HG03097 (cell line): ENCODE data around the gene TUBA3E.
"Not testable (repeated sequence)": the region's sequence is repeated elsewhere in the genome, so short reads cannot be mapped to it uniquely, and the experiment has no call there.

Source experiments
- ATAC-seq: cut with Tn5 transposase; IDR thresholded peaks from one replicate; pipeline ENCODE4 v1.9.1; 2021; ENCODE audit not compliant: unreplicated experiment, low FRiP score

The TUBA3E gene

DNA sequence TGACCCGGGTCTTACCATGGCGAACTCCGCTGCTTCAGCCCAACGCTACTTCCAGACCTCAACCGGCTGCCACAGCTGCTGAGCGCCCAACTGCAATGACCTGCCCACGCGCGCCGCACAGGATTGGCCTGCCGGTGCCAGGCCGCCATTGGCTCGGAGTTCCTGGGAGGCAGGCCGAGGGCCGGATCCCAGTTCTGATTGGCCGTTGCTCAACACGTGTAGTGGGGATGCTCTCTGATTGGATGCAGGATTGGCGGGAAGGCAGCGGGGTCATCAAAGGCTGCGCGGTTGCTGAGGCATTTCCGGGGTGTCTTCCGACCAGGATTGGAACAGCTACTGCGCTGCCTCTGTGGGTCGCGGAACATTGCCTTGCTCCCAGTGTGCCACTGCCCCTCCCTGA is at the start of gene TUBA3E:
Gene TUBA3E, minus strand, starts transcription at position 97 of the 400 bp plus-strand sequence. Its CDS starts 79 bp downstream, at position 18.
- ATAC-seq, result no peak

DNA sequence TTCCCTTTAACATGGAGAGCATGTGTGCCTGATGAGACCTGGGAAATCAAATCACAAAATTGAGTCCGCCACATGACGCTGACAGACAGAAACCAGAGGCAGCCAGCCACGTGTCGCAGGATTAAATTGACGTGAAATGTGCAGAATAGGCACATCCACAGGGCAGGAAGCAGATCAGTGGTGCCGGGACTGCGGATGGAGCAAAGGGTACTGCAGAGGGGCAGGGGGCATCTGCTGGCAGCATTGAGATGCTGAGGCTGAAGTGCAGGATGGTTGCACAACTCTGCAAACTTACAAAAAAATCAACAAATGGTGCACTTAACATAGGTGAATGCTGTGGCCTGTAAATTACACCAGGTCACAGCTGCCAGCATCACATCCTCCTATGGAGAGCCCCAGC is 48.2 kb upstream of the TUBA3E start:
- ATAC-seq, result no peak

DNA sequence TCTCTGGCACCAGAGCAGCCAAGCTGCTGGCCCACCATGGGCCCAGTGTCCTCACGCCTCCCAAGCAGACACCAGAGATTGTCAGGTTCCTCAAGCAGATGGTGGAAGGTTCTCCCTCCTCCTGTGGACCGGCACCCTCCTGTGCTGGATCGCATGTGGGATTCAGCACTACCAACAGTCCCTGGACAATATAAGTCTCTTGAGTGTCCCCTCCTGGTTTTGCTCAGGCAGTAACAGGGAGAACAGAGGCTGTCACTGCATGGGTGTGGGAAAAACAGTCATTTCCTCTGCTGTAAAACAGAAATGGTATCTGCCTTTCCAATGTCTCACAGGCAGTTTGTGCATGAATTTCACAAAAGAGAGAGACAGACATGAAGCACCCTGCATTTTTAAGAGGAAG is 47.7 kb upstream of the TUBA3E start:
- no peak for ATAC-seq

DNA sequence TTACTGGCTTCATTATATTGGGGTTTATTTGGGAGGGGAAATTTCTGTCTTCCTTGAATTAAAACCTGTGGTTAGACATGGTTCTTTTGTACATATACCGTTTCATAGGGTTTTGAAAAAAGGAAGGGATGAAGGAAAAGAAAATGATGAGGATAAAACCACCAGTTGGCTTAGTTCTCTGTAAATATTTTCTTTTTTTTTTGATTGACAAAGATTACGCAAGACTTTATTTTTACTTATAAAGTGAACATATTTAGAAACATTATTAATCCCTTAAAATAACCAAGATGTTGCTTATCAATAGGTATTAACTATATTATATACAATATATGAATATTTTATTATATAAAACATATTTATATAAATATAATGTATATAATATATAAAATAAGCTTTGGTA is 45.1 kb upstream of the TUBA3E start:
- ATAC-seq, result no peak

DNA sequence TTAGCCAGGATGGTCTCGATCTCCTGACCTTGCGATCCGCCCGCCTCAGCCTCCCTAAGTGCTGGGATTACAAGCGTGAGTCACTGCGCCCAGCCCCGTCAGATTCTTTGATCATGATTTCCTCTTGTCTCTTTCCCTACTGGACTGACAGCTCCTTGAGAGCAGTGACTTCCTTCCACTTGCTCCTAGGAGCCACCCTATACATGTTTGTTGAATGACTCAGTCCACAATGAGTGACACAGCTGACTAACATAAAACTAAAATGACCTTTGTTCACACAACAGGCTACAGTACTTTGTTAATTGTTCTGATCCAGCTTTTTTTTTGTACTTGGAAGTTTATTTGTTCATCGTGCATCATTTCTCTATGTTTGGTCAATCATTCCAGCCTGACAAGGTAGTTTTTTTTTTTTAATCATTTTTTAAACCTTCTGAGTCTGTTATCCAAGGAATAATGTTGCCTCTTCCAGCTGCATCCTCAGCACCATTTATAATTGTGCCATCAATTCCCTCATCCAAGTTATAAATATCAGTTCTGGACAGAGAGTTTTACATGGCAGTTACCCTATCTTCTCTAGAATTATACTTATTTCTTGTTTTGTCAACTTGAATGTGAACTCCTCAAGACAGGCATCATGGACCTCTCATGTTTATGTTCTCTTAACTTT is 42.9 kb upstream of the TUBA3E start:
- no peak for ATAC-seq

DNA sequence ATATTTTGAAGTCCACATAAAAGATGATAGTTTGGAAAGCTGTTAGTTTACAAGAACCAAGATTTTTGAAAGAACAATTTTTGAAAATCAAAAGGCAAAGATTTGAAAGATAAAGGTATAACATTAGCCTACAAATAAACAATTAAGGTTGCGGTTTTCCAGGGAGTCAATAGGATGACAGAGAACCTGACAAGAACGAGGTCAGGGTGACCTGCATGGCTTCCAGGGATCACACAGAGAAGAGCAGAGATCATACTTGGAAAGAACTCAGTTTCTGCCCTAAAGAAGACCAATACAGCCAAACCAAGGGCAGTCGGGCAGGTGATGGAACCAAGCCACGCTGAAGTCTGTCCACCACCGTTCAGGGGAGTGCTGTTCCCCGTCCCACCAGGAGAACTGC is 41.3 kb upstream of the TUBA3E start:
- not testable (repeated sequence) for ATAC-seq

DNA sequence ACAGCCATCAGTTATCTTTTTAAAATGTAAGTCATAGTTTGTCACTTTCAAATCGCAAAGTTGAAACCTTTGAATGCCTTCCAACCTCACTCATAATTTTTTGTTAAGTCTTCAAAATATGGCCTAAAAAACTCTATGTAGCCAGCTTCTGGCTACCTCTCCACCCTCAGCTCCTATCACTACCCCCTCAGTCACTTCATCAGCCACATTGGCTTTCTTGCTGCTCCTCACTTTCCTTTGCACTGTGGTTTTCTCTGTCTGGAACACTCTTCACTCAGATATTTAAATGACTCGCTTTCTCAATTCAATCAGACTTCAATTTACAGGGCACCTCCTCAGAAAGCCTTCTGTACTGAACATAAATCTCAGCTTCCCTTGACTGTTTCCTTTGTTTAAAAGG is 34.8 kb upstream of the TUBA3E start:
- not testable (repeated sequence) for ATAC-seq

DNA sequence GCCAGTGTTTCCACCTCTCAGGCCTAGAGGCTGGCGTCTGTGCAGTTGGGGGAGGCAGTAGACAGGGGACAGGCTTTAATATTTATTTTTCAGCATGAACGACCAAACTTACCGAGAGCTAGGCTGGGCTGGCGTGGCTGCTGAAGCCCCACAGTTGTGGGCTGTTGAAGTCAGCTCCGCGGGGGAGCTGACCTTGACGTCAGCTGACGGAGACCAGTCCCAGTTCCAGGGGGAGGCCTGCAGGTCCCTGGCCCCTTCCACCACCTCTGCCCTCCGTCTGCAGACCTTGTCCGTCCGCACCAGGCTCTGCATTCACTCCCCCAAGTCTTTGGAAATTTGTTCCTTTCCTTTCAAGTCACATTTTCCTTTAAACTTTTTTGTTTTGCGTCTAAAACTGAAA is 33.4 kb upstream of the TUBA3E start:
- ATAC-seq, result no peak

DNA sequence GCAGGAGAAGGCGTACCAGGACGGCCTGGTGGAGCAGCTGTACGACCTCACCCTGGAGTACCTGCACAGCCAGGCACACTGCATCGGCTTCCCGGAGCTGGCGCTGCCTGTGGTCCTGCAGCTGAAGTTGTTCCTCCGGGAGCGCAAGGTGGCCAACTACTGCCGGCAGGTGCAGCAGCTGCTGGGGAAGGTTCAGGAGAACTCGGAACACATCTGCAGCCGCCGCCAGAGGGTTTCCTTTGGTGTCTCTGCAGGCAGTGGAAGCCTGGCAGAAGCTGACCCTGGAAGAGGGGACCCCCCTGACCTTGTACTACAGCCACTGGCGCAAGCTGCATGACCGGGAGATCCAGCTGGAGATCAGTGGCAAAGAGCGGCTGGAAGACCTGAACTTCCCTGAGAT is 32.7 kb upstream of the TUBA3E start:
- not testable (repeated sequence) for ATAC-seq

DNA sequence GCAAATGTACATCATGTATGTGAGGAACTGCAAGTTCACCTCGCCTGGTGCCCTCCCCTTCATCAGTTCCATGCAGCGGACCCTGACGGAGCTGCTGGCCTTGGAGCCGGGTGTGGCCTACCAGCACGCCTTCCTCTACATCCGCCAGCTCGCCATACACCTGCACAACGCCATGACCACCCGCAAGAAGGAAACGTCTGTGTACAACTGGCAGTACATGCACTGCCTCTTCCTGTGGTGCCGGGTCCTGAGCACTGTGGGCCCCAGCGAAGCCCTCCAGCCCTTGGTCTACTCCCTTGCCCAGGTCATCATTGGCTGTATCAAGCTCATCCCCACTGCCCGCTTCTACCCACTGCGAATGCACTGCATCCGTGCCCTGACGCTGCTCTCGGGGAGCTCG is 32.1 kb upstream of the TUBA3E start:
- not testable (repeated sequence) for ATAC-seq

DNA sequence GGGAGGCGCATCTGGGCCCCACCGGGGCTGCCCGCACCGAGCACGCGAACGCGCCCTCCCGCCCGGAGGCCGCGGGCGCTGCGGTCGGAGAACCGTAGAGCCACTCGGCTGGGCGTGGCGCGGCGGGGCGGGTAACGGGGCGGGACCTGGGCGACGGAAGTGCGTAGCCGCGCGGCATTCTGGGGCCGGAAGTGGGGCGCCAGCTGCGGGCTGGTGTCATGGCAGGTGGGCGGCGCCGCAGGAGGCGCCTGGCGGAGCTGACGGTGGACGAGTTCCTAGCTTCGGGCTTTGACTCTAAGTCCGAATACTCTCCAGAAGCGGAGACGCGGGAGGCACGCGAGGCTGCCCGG is 30.9 kb upstream of the TUBA3E start:
- ATAC-seq, result not testable (repeated sequence)

DNA sequence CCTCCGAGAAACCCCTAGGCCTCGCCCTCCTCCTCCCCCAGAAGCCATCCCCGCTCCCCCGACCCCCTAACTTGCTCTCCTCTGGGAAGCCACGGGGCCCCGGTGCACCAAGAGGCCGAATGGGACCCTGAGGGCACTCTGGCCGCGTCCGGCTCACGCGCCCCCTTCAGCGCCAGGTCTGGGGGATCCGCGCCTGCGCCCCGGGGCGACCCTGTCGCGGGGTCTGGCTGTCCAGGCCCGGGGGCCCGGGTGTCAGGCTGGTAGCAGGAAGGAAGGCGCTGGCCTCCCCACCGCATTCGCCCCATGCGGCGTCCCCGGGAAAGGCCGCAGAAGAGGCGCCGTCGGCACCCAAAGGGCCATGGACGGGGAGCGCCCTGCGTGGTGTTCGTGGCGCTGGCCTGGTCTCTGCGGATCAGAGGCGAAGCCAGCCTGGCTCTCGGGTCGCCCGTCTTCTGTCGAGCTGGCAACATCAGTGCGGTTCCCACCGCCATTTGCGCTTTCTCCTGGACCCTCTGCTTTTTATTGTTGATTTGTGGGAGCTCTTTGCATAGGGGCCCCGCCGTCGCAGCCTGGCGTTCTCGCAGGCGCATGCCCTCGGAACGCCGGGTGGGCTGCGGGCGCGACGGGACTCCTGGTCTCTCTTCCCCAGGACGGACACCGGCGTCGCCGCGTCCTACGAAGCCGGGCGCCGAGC is 30.4 kb upstream of the TUBA3E start:
- not testable (repeated sequence) for ATAC-seq

DNA sequence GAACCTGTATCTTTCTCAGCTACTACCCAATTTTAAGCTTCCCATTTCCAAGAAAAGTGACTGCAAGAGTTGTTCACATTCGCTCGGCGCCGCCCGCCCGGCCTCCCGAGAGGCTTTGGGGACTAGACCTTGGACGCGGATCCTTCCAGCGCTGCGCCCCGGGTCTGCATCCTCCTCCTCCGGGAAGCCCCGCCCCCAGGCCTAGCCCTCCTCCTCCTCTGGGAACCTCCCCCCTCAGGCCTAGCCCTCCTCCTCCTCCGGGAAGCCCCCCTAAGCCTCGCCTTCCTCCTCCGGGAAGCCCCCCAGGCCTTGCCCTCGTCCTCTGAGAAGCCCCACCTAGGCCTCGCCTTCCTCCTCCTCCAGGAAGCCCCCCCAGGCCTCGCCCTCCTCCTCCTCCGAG is 29.8 kb upstream of the TUBA3E start:
- not testable (repeated sequence) for ATAC-seq

DNA sequence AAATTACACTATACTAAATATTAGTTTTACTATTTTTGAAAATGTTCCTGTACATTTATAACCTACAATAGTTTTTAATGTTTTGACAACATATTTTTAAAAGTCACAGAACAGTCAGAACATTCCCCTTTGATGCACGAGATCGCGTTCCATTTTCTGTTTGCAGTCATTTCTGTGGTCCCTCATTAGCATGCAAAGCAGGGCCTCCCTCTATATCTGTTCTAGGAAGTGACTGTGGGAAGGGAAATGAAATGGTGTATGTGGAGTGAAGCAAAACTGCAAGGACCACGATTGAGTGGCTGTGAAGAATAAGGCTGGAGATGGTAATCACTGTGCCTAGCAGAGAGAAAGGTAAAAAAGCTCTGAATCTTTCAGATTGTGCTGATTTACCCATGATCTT is 24.3 kb upstream of the TUBA3E start:
- not testable (repeated sequence) for ATAC-seq

DNA sequence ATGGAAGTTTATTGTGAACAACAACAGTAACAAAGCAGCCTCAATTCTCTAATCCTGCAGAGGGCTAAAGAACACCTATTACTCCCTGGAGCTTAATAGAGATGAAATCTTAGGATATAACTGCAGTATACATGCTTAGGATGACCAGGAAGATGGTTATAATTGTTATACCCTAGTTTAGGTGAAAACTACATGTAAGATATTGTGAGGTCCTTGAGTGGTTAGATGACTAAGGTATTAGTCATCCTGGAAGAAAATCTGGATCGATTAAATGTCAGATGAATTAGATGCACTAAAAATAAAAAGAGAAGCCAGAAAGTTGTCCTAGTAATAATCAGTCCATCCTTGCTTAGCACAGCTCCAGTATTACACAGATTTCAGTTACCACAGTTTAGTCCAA is 22.3 kb upstream of the TUBA3E start:
- ATAC-seq, result not testable (repeated sequence)

DNA sequence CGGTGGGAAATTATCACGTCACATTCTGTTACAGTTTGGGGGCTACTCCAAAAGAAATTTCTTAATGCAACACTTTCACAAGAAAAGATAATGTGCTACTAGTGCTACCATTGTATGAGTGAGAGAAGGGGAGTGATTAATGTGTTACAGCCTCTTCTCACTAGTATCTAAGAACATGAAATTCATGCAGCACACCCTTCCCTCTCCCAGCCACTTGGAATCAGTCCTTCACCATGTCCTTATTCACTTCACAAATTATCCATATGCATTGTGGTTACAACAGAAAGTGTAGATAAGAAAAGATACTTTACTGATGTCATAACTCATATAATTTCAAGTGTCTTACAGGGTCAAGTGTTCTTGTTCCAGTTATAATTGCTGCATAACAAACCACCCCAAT is 20.9 kb upstream of the TUBA3E start:
- not testable (repeated sequence) for ATAC-seq

DNA sequence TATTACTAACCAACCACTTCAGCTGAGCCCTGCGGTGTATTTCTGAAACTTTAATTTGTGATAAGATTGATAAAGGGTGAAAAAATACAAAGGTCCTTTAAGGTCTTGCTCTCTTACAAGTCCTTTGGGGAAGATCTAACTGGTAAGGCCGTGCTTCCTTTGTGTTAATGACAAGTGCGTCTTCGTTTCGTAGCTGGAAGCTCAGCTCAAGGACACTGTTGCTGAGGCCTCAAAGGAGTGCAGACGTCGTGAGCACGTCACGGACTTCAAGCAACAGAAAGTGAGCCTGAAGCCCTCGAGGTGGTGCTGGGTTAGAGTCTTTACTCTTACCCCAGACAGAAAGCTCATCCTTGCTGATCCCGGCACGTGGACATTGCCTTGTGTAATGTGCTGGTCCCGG is 8.8 kb upstream of the TUBA3E start:
- ATAC-seq, result not testable (repeated sequence)

DNA sequence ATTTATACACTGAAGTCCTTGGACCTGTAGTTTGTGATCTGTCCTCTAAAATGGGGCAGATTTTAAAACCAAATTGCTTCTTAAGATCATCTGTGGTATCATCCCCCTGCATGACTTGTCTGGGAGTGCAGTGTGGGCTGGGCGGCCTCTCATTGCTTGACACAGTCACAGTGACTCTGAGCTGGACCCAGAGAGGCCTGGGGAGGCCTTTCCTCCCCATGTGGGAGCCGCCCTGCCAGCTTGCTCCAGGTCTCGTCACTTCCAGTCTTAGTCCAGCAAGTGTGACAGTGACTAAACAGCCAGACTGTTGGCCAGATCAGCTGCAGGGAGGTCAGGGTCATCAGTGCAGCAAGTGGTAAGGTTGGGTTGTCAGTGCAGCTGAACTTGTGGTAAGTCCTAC is 4.9 kb upstream of the TUBA3E start:
- not testable (repeated sequence) for ATAC-seq

DNA sequence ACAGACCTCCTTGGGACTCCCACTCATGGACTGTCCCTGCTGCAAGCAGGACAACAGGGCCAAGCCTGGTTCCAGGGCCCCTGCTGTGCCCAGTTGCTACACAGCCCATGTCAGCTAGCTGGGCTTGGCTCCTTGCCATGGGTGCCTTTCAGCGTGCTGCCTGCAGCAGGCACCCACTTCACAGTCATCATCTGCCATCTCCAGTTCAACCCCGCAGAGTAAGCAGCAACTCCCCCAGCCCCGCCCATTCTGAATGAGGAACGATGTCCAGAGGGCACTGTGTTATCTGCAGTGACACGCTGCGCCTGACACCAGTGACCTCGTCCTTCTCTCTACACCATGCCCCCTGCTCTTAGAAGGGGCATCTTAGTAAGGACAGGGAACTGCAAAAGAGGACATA is 4.3 kb upstream of the TUBA3E start:
- not testable (repeated sequence) for ATAC-seq

DNA sequence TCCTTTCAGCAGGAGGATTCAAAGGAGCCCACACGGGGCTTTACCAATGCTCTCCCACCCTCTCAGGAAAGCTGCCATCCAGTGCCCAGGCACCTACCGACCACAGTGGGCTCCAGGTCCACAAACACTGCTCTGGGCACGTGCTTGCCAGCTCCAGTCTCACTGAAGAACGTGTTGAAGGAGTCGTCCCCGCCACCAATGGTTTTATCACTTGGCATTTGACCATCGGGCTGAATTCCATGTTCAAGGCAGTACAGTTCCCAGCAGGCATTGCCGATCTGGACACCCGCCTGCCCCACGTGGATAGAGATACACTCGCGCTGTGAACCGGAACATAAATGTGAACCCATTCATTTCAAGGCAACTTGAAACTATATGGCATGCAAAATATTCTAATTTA is 2.2 kb downstream of the TUBA3E start:
- ATAC-seq, result not testable (repeated sequence)

DNA sequence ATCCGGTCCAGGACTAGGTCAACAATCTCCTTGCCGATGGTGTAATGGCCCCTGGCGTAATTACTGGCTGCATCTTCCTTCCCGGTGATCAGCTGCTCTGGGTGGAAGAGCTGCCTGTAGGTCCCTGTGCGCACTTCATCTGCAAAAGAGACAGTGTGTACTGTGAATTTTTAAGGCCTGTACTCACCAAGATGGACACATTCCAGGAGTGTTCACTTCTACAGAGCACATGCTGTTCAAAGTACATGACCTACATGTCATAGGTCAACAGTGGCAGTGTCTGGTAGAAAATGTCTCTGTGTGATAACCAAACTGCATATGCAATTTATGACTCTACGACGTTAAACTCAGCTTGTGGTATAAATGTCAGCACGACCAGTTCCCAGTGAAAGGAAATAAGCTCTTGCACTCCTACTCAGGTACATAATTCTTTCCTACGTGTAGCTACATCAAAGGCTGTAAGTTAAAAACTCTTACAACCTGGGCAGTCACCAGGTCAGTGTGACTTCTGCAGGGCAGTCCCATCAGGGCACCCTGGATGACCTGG is 3.1 kb downstream of the TUBA3E start:
- not testable (repeated sequence) for ATAC-seq

DNA sequence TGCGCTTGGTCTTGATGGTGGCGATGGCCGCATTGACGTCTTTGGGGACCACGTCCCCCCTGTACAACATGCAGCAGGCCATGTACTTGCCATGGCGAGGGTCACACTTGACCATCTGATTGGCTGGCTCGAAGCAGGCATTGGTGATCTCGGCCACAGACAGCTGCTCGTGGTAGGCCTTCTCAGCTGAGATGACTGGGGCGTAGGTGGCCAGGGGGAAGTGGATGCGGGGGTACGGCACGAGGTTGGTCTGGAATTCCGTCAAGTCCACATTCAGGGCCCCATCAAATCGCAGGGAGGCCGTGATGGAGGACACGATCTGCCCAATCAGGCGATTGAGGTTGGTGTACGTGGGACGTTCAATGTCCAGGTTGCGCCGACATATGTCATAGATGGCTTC is 4.4 kb downstream of the TUBA3E start:
- ATAC-seq, result not testable (repeated sequence)
